ENCODE results near the gene RDH14.

The RDH14 gene

DNA sequence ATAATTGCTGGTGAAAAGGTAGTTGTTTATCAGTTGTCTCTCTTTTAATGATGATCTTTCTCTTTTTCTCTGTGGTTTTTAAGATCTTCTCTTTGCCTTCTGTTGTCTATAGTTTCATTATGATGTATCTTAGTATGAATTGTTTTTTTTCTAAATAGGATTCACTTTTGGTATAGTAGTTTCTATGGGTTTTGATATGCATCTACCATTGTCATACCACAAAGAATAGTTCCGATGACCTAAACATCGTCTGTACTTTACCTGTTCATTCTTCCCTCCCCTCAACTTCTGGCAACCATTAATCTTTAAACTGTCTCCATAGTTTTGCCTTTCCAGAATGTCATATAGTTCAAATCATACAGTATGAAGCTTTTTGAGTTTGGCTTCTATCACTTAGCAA is 19.6 kb downstream of the RDH14 start:
- TF ChIP-seq, protein P1, sequence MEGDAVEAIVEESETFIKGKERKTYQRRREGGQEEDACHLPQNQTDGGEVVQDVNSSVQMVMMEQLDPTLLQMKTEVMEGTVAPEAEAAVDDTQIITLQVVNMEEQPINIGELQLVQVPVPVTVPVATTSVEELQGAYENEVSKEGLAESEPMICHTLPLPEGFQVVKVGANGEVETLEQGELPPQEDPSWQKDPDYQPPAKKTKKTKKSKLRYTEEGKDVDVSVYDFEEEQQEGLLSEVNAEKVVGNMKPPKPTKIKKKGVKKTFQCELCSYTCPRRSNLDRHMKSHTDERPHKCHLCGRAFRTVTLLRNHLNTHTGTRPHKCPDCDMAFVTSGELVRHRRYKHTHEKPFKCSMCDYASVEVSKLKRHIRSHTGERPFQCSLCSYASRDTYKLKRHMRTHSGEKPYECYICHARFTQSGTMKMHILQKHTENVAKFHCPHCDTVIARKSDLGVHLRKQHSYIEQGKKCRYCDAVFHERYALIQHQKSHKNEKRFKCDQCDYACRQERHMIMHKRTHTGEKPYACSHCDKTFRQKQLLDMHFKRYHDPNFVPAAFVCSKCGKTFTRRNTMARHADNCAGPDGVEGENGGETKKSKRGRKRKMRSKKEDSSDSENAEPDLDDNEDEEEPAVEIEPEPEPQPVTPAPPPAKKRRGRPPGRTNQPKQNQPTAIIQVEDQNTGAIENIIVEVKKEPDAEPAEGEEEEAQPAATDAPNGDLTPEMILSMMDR (IDR thresholded peaks at IDR 0.05; ENCODE audit: borderline replicate concordance, insufficient read depth, low read depth, low read length), result no peak
- no peak overlapping the region for H3K4me3 ChIP-seq (ENCODE audit: low read depth, low read length)

DNA sequence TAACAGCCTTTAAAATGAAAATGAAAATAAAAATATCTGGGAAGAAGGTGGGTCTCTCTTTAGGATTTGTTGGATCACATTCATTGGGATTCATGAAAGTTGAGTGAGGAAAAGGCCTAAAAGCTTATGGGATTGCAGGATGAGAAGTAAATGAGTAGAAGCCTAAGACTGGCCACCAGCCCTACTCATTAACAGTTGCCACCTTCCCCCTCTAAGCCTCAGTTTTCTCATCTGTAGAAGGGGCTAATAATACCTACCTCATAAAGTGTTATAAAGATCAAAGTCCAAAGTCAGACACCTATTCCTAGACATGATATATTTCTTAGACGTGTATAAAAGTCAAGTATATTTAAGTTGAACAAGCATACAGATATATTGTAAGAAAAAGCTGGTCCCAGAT is 23.8 kb downstream of the RDH14 start:
- TF ChIP-seq, protein P1 (IDR thresholded peaks at IDR 0.05; ENCODE audit: borderline replicate concordance, insufficient read depth, low read depth, low read length), result no peak
- no peak overlapping the region for H3K4me3 ChIP-seq (ENCODE audit: low read depth, low read length)

DNA sequence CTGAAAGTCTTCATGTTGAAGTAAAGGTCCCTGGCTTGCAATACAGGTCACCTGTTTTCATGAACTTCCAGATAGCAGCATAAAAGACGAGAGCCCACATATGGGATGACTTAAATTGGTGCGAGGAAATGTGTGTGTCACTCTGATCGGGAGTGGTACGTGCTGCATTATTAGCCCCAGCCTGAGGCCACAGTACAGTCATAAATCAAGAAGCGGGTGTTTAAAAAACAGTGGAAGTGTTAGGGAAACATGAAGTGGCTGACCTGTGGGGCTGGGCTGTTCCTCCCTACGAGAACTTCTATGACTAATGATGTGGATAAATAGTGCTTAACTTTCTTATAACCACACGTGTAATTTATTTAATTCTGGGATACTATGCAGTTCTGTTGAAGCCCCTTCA is 24.4 kb downstream of the RDH14 start:
- TF ChIP-seq, protein P1 (IDR thresholded peaks at IDR 0.05; ENCODE audit: borderline replicate concordance, insufficient read depth, low read depth, low read length), result no peak
- H3K4me3 ChIP-seq (ENCODE audit: low read depth, low read length), result no peak overlapping the region

DNA sequence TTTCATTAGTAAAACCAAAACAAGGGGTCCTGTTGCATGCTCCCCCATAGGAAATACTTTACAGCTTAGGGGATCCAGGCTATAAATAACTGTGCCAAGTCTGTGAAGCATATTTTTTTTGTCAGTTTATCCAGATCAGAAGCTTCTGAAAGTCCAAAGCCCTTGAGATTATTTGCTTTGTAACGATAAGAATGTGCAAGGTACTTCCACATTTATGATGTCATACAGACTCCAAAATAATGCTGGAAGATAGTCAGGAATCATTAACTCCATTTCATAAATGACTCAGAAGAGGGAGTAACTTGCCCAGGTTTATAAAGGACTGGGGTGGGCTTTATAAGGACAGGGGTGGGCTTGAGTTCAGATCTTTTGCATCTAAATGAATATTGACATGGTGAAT is 29.3 kb downstream of the RDH14 start:
- H3K4me3 ChIP-seq (ENCODE audit: low read depth, low read length), result no peak overlapping the region
- TF ChIP-seq, protein P1 (IDR thresholded peaks at IDR 0.05; ENCODE audit: borderline replicate concordance, insufficient read depth, low read depth, low read length), result no peak

DNA sequence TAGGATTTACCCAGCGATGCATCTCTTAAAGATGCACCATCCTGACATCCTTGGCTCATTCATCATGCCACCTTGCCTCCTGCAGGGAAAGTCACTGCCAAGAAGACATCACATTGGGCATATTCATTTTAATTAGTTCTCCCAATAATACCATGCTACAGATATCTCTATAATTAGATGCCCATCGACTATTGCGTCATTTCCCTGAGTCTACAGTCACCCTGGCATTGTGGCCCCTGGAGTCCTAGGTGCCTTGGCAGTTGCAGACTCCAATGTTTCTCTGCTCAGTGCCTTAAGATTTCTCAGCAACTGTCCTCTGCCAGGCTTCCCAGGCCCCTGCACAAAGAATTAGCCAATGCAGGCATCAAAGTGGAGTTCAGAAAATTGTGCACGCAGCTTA is 32.6 kb downstream of the RDH14 start:
- TF ChIP-seq, protein P1 (IDR thresholded peaks at IDR 0.05; ENCODE audit: borderline replicate concordance, insufficient read depth, low read depth, low read length), result no peak
- H3K4me3 ChIP-seq (ENCODE audit: low read depth, low read length), result no peak overlapping the region

DNA sequence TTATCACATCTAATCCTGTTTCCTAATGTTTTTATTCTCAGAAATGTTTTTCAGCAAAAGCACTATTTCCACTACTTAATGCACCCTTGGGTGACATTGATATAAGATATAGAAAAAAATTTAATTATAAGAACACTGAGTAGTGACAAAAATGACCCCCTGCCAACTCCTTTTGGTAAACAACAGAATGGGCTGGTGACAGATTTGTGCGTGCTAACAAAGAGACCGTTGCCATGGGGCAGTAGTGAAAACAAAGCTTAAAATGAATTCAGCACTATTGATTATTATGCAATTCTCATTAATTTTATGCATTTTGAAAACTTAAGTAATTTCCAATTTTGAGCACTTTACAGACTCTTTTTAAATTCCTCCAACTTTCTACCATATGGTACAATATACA is 33.1 kb downstream of the RDH14 start:
- TF ChIP-seq, protein P1 (IDR thresholded peaks at IDR 0.05; ENCODE audit: borderline replicate concordance, insufficient read depth, low read depth, low read length), result no peak
- H3K4me3 ChIP-seq (ENCODE audit: low read depth, low read length), result no peak overlapping the region

DNA sequence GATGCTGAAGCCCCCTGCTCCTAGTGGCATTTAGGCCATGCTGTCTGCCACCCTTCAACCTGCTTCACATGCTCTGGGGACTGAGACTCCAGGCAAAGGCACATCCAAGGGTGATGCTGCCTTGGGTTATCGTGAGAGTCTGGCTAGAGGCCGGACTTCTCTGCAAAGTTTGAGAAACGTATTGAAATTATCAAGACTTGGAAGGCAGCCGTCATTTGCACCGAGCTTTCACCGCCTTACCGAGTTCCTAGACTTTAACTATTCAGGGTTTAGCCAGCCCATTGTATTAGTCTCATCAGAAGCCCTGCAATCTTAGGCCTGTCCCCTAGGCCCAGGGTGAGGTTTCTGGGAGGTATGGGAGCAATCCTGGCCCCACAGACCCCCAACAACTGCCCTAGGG is 34.0 kb downstream of the RDH14 start:
- no peak overlapping the region for H3K4me3 ChIP-seq (ENCODE audit: low read depth, low read length)
- TF ChIP-seq, protein P1 (IDR thresholded peaks at IDR 0.05; ENCODE audit: borderline replicate concordance, insufficient read depth, low read depth, low read length), result no peak
